Measurements from ENCODE around the gene SRRM1. TPM values are rescaled to one million over a fixed set of nuclear protein-coding genes. Genes with fewer than 3 reads are reported as not detected.
A peak's percentile ranks its signal among the peaks of the same experiment; 100 is the strongest.

SRRM1 gene
- total RNA-seq (2014; rRNA removed), result 46.2 and 55.3 TPM in 2 replicates
- 52.3 TPM for polyA plus RNA-seq (2012)

- DNase-seq (ENCODE audit: low read depth), result peak; percentile 100
These were observed at the start of gene SRRM1 for GRCh38 chr1:24642481-24643362. SRRM1 (plus strand) TSS chr1:24643302; CDS start chr1:24643327, 25 bp downstream.

GRCh38 chr1:24594328-24594598 is 48.8 kb upstream of the SRRM1 start:
- DNase-seq (ENCODE audit: low read depth), result no peak

GRCh38 chr1:24596401-24596880 is 46.7 kb upstream of the SRRM1 start:
- DNase-seq (ENCODE audit: low read depth), result no peak

- no peak for DNase-seq (ENCODE audit: low read depth)
These were observed 43.8 kb upstream of the SRRM1 start for GRCh38 chr1:24599265-24599664.

GRCh38 chr1:24600551-24600950 is 42.6 kb upstream of the SRRM1 start:
- DNase-seq (ENCODE audit: low read depth), result no peak

GRCh38 chr1:24605534-24606295 is 37.4 kb upstream of the SRRM1 start:
- DNase-seq (ENCODE audit: low read depth), result no peak

- DNase-seq (ENCODE audit: low read depth), result no peak
These were observed 36.9 kb upstream of the SRRM1 start for GRCh38 chr1:24606296-24606605.

GRCh38 chr1:24606621-24607020 is 36.5 kb upstream of the SRRM1 start:
- no peak for DNase-seq (ENCODE audit: low read depth)

- no peak for DNase-seq (ENCODE audit: low read depth)
These were observed 33.1 kb upstream of the SRRM1 start for GRCh38 chr1:24609949-24610517.

- no peak for DNase-seq (ENCODE audit: low read depth)
These were observed 23.7 kb upstream of the SRRM1 start for GRCh38 chr1:24619376-24619775.

GRCh38 chr1:24620678-24621077 is 22.4 kb upstream of the SRRM1 start:
- no peak for DNase-seq (ENCODE audit: low read depth)

- no peak for DNase-seq (ENCODE audit: low read depth)
These were observed 22.0 kb upstream of the SRRM1 start for GRCh38 chr1:24621121-24621520.

GRCh38 chr1:24622218-24622617 is 20.9 kb upstream of the SRRM1 start:
- no peak for DNase-seq (ENCODE audit: low read depth)

GRCh38 chr1:24632832-24633175 is 10.3 kb upstream of the SRRM1 start:
- DNase-seq (ENCODE audit: low read depth), result no peak

GRCh38 chr1:24635195-24635843 is 7.8 kb upstream of the SRRM1 start:
- DNase-seq (ENCODE audit: low read depth), result peak; percentile 65

GRCh38 chr1:24636661-24637357 is 6.3 kb upstream of the SRRM1 start:
- no peak for DNase-seq (ENCODE audit: low read depth)

GRCh38 chr1:24639094-24639493 is 4.0 kb upstream of the SRRM1 start:
- no peak for DNase-seq (ENCODE audit: low read depth)

GRCh38 chr1:24639881-24640280 is 3.2 kb upstream of the SRRM1 start:
- DNase-seq (ENCODE audit: low read depth), result no peak

GRCh38 chr1:24640288-24640687 is 2.8 kb upstream of the SRRM1 start:
- DNase-seq (ENCODE audit: low read depth), result no peak

GRCh38 chr1:24641646-24642151 is 1.4 kb upstream of the SRRM1 start:
- DNase-seq (ENCODE audit: low read depth), result peak; percentile 26

GRCh38 chr1:24643363-24644099 is 429 bp downstream of the SRRM1 start:
- no peak for DNase-seq (ENCODE audit: low read depth)
